ENCODE data around the gene GOLGA6D.
"Not testable (repeated sequence)": the region's sequence is repeated elsewhere in the genome, so short reads cannot be mapped to it uniquely, and the experiment has no call there.

The GOLGA6D gene

GRCh38 chr15:75293660-75294059 lies 11.0 kb downstream of the GOLGA6D start:
- DNase-seq, result not testable (repeated sequence)

- DNase-seq, result not testable (repeated sequence)
Measured at GRCh38 chr15:75298541-75299310, 16.1 kb downstream of the GOLGA6D start.

- DNase-seq, result peak; percentile 62
Measured at GRCh38 chr15:75299311-75299688, 16.7 kb downstream of the GOLGA6D start.

GRCh38 chr15:75300026-75300425 lies 17.4 kb downstream of the GOLGA6D start:
- not testable (repeated sequence) for DNase-seq

- DNase-seq, result no peak
Measured at GRCh38 chr15:75302318-75302717, 19.7 kb downstream of the GOLGA6D start.

GRCh38 chr15:75302753-75303152 lies 20.1 kb downstream of the GOLGA6D start:
- not testable (repeated sequence) for DNase-seq

GRCh38 chr15:75306188-75306587 lies 23.6 kb downstream of the GOLGA6D start:
- DNase-seq, result no peak

GRCh38 chr15:75307778-75308390 lies 25.2 kb downstream of the GOLGA6D start:
- DNase-seq, result peak; percentile 11

- DNase-seq, result no peak
Measured at GRCh38 chr15:75309711-75310110, 27.1 kb downstream of the GOLGA6D start.

- DNase-seq, result peak; percentile 55
Measured at GRCh38 chr15:75312548-75312947, 29.9 kb downstream of the GOLGA6D start.

- no peak for DNase-seq
Measured at GRCh38 chr15:75313116-75313845, 30.6 kb downstream of the GOLGA6D start.

GRCh38 chr15:75314552-75315290 lies 32.1 kb downstream of the GOLGA6D start:
- no peak for DNase-seq

GRCh38 chr15:75319231-75319897 lies 36.7 kb downstream of the GOLGA6D start:
- DNase-seq, result not testable (repeated sequence)

GRCh38 chr15:75321711-75322110 lies 39.1 kb downstream of the GOLGA6D start:
- DNase-seq, result no peak

- DNase-seq, result no peak
Measured at GRCh38 chr15:75325922-75326321, 43.3 kb downstream of the GOLGA6D start.

GRCh38 chr15:75327005-75327404 lies 44.4 kb downstream of the GOLGA6D start:
- no peak for DNase-seq

- DNase-seq, result no peak
Measured at GRCh38 chr15:75327491-75327890, 44.9 kb downstream of the GOLGA6D start.

GRCh38 chr15:75328493-75329314 lies 46.1 kb downstream of the GOLGA6D start:
- DNase-seq, result no peak

- DNase-seq, result no peak
Measured at GRCh38 chr15:75329571-75329970, 46.9 kb downstream of the GOLGA6D start.

GRCh38 chr15:75332093-75332492 lies 49.5 kb downstream of the GOLGA6D start:
- not testable (repeated sequence) for DNase-seq

- not testable (repeated sequence) for DNase-seq
Measured at GRCh38 chr15:75333654-75334419, 51.2 kb downstream of the GOLGA6D start.

Measured in activated CD4-positive, alpha-beta T cell treated with anti-CD3 and anti-CD28 coated beads, Interleukin-10, Interleukin-2, amounts not matched to agents 100 ng/mL and 50 ng/mL, durations not matched to agents 16 hours and 8 hours (primary cell).